Cardiac muscle cell (in vitro differentiated cells and primary cell): Measurements from ENCODE around the gene ZRANB3. TPM values are rescaled to one million over a fixed set of nuclear protein-coding genes. Genes with fewer than 3 reads are reported as not detected.
A peak's percentile ranks its signal among the peaks of the same experiment; 100 is the strongest.

Experiments
- DNase-seq, 2 donors: peaks; one replicate each; pipeline versions ENCODE4 v3.0.0 to v3.0.0-alpha.2; 2010 to 2017; ENCODE audit warnings: low read depth in 1 of 2, low spot score in 1 of 2
- H3K27ac ChIP-seq: fragments of 200-600 bp; sonication (generic); 2 replicates; pipeline ENCODE4 v1.5.1; 2016
- H3K27me3 ChIP-seq: fragments of 200-600 bp; sonication (generic); 2 replicates; pipeline ENCODE4 v1.6.0; 2016; ENCODE audit warnings: control low read depth
- H3K36me3 ChIP-seq: fragments of 200-600 bp; sonication (generic); 2 replicates; pipeline ENCODE4 v1.5.1; 2016; ENCODE audit warnings: control low read depth
- H3K4me1 ChIP-seq: fragments of 200-600 bp; sonication (generic); 2 replicates; pipeline ENCODE4 v1.8.1; 2017; ENCODE audit warnings: low read depth, mild to moderate bottlenecking, mixed run types
- H3K4me3 ChIP-seq: fragments of 200-600 bp; sonication (generic); 2 replicates; pipeline ENCODE4 v1.5.1; 2016; ENCODE audit warnings: mild to moderate bottlenecking
- H3K9me3 ChIP-seq: fragments of 200-600 bp; sonication (generic); 2 replicates; pipeline ENCODE4 v1.5.1; 2017; ENCODE audit warnings: low read depth, mild to moderate bottlenecking, control low read depth
- polyA plus RNA-seq: library from polyadenylated mRNA; unstranded; fragments of >200 nt; fragmentation: Nextera tagmentation; extraction: Ambion mirVana; gene quantifications from 2 replicates; pipeline ENCODE4 v1.2.1, GENCODE V29; 2016
- total RNA-seq: library from RNA; depleted of rRNA; stranded (reverse); fragments of >200 nt; gene quantifications from 2 replicates; pipeline ENCODE4 v1.2.3, GENCODE V29; 2016
- TF ChIP-seq, protein P1 (sequence below): IDR thresholded peaks from 2 replicates; pipeline ENCODE4 v1.5.1; 2012; ENCODE audit warnings: low read depth, mild to moderate bottlenecking, low read length

ZRANB3 gene
- total and polyA plus RNA-seq, 2 experiments from 2014 or later: 3.9 to 8.8 TPM

- H3K9me3 ChIP-seq: no peaks in the 10 kb centered on the region
- no peaks in the 10 kb centered on the region for H3K36me3 ChIP-seq
- TF ChIP-seq, protein P1, sequence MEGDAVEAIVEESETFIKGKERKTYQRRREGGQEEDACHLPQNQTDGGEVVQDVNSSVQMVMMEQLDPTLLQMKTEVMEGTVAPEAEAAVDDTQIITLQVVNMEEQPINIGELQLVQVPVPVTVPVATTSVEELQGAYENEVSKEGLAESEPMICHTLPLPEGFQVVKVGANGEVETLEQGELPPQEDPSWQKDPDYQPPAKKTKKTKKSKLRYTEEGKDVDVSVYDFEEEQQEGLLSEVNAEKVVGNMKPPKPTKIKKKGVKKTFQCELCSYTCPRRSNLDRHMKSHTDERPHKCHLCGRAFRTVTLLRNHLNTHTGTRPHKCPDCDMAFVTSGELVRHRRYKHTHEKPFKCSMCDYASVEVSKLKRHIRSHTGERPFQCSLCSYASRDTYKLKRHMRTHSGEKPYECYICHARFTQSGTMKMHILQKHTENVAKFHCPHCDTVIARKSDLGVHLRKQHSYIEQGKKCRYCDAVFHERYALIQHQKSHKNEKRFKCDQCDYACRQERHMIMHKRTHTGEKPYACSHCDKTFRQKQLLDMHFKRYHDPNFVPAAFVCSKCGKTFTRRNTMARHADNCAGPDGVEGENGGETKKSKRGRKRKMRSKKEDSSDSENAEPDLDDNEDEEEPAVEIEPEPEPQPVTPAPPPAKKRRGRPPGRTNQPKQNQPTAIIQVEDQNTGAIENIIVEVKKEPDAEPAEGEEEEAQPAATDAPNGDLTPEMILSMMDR: no peak
- H3K27ac ChIP-seq: no peak overlapping the region
- H3K4me3 ChIP-seq: no peak overlapping the region
- DNase-seq: no peak
- H3K27me3 ChIP-seq: no peaks in the 10 kb centered on the region
- no peaks in the 10 kb centered on the region for H3K4me1 ChIP-seq
Observed at GRCh38 chr2:135279209-135279608, 251.8 kb downstream of the ZRANB3 start.

- H3K27me3 ChIP-seq: no peaks in the 10 kb centered on the region
- H3K4me1 ChIP-seq: no peaks in the 10 kb centered on the region
- no peaks in the 10 kb centered on the region for H3K36me3 ChIP-seq
- no peak for DNase-seq
- TF ChIP-seq, protein P1: no peak
- no peaks in the 10 kb centered on the region for H3K9me3 ChIP-seq
- H3K4me3 ChIP-seq: no peak overlapping the region
- no peak overlapping the region for H3K27ac ChIP-seq
Observed at GRCh38 chr2:135276525-135276924, 254.5 kb downstream of the ZRANB3 start.

DNA sequence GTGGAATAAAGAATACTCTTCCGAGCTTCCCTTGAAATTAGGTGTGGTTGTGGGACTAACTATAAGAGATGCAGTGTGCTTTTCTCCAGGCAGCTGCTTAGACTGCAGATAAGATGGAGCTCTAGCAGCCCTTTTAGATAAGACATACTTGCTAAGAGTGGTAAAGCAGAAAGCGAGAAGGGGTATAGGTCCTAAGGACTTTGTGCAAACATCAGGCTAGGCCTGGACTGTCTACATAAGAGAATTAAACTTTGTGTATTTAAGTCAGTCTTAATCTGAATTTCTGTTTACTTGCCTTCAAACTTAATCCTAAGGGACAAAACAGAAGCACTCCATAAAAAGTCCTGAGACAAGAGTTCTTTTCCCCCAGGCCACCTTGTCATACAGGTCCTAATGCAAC, 260.0 kb downstream of the ZRANB3 start:
- peak overlapping the region; percentile 7 for H3K27ac ChIP-seq
- no peak overlapping the region for H3K4me3 ChIP-seq
- TF ChIP-seq, protein P1: no peak
- no peaks in the 10 kb centered on the region for H3K27me3 ChIP-seq
- no peaks in the 10 kb centered on the region for H3K36me3 ChIP-seq
- no peaks in the 10 kb centered on the region for H3K9me3 ChIP-seq
- peak in 1 of 2 donors; percentile 4 for DNase-seq
- peaks cover 4% of the 10 kb centered on the region for H3K4me1 ChIP-seq

DNA sequence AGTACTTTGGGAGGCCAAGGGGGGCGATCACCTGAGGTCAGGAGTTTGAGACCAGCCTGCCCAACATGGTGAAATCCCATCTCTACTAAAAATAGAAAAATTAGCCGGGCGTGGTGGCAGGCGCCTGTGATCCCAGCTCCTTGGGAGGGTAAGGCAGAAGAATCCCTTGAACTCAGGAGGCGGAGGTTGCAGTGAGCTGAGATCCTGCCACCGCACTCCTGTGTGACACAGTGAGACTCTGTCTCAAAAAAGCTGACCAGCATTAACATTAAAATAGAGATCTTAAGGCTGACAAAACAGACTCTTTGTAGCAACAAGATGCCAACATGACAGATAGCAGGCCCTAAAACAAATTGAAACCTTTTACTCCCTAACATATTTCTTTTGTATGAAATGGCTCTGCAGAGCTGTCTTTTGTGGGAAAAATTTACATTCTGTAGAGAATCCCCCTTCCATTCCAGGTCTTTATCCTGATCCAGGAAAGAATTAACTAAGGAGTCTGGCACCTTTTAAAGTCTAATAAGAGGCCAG, 265.0 kb downstream of the ZRANB3 start:
- no peak overlapping the region for H3K4me3 ChIP-seq
- no peaks in the 10 kb centered on the region for H3K36me3 ChIP-seq
- no peaks in the 10 kb centered on the region for H3K27me3 ChIP-seq
- H3K27ac ChIP-seq: no peak overlapping the region
- no peak for DNase-seq
- TF ChIP-seq, protein P1: no peak
- peaks cover 3% of the 10 kb centered on the region for H3K4me1 ChIP-seq
- H3K9me3 ChIP-seq: no peaks in the 10 kb centered on the region

DNA sequence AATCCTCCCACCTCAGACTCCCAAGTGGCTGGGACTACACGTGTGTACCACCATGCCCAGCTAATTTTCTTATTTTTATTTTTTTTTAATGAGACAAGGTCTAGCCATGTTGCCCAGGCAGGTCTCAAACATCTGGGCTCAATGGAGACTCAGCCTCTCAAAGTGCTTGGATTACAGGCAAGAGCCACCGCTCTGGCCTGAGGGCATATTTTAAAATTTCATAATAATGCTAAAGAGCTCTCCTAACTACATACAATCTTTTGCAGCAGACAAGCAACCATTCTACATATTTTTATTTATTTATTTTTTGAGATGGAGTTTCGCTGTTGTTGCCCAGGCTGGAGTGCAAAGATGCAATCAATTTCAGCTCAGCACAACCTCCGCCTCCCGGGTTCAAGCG, 271.9 kb downstream of the ZRANB3 start:
- DNase-seq: no peak
- TF ChIP-seq, protein P1: no peak
- Histone ChIP-seq H3K36me3 (no peaks in the 10 kb centered on the region), H3K9me3 (no peaks in the 10 kb centered on the region), H3K27me3 (no peaks in the 10 kb centered on the region), H3K4me3 (no peak overlapping the region), H3K4me1 (no peaks in the 10 kb centered on the region), H3K27ac (no peak overlapping the region)
